Measurements from ENCODE around the gene RAB31.
"Not testable (repeated sequence)": the region's sequence is repeated elsewhere in the genome, so short reads cannot be mapped to it uniquely, and the experiment has no call there.

RAB31 gene

DNA sequence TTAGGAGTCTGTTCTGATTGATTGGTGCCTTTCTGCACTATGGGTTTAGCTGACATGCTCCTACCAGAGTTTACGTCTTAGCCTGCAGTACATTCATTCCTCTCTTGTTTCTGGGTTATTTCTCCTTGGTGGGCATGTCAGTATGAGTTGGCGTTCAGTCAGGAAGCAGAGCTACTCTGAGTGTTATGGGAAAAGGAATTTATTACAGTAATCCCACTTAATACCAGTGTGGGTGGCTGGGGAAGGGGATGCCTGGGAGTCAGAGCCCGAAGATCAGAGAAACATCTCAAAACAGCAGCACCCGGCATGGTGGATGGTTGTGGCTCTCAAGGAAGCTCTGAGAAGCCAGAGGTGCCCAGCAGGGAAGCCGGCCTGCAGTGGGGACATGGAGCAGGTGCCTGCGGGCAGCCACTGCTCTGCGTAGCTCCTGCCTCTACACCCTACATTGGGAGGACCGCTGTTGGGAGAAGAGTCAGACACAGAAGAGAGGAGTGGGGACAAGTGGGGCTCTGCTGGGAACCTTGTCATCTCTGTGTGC is 48.9 kb downstream of the RAB31 start:
- H3K36me3 Mint-ChIP-seq (ENCODE audit: low read depth), result peaks cover 40% of the 10 kb centered on the region
- intact Hi-C loops (cut with micrococcal nuclease), result no loop called here
- no peaks in the 10 kb centered on the region for H3K27me3 Mint-ChIP-seq
- peaks cover 86% of the 10 kb centered on the region for H3K4me1 Mint-ChIP-seq (ENCODE audit: low read depth)
- H3K4me3 Mint-ChIP-seq, result no peak overlapping the region
- H3K27ac Mint-ChIP-seq, result peak overlapping the region; percentile 97
- no peaks in the 10 kb centered on the region for H3K9me3 Mint-ChIP-seq

DNA sequence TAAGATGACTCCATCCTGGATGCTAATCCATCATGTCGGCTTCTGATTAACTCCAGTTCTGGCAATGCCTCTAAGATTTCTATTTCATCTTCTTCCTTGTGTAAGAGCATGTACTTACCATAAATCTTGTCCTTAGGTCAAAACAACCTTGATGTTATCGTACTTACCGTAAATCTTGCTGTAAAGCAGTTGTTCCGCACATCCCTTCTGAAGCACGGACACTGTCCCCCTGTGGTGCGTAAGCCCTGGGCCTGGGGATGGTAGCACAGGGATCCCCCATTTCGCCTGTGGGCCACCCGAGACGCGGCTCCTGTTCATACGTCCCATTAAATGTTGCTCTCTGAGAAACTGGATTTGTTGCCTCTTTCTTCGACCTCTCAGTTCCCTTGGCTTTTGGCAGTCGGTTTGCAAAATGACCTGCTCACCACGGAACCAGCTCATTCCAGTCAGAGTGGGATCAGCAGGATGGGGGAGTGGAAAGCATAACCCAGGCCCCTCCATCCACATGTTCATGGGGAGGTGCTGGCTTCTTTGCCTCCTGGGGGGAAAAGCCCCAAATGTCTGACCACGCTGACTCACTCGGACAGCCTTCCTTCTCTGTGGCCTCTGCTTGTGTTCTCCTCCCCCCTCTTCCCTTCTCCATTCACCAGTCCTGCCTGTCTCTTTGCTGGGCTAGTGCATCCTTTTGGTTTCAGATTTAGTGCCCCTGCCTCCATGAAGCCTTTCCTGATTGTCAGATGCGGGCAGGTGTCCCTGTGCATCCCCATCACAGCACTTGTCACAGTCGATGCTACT is 49.9 kb downstream of the RAB31 start:
- H3K4me3 Mint-ChIP-seq, result peak overlapping the region; percentile 11
- no peaks in the 10 kb centered on the region for H3K27me3 Mint-ChIP-seq
- peaks cover 94% of the 10 kb centered on the region for H3K4me1 Mint-ChIP-seq (ENCODE audit: low read depth)
- peaks cover 45% of the 10 kb centered on the region for H3K36me3 Mint-ChIP-seq (ENCODE audit: low read depth)
- intact Hi-C loops (cut with micrococcal nuclease), result no loop called here
- peak overlapping the region; percentile 97 for H3K27ac Mint-ChIP-seq
- H3K9me3 Mint-ChIP-seq, result no peaks in the 10 kb centered on the region

DNA sequence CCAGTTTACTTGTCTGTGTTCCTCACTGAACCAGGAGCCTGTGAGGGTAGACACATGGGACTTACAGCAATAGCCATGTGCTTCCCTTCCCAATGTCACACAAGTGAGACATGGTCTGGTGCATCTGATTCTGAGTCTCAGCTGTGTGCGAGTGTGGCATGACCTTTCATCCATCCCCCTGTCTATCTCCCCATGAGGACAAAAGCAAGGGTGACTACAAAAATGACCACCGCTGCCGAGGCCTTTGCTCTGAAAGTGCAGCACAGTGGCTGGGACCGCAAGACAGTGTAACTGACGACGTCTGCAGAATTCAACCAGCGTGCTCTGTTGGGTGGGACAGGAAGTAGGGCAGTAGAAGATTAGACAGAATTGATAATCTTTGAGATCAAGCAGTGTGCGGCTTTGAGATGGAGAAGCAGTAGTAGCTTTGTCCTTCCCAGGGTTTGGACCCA is 50.5 kb downstream of the RAB31 start:
- Mint-ChIP-seq H3K27me3 (no peaks in the 10 kb centered on the region), H3K4me1 (ENCODE audit: low read depth) (peaks cover 91% of the 10 kb centered on the region), H3K9me3 (no peaks in the 10 kb centered on the region), H3K4me3 (peak overlapping the region; percentile 7), H3K36me3 (ENCODE audit: low read depth) (peaks cover 46% of the 10 kb centered on the region), H3K27ac (peak overlapping the region; percentile 97)
- intact Hi-C loops (cut with micrococcal nuclease), result no loop called here

- H3K27me3 Mint-ChIP-seq, result no peaks in the 10 kb centered on the region
- intact Hi-C loops (cut with micrococcal nuclease), result no loop called here
- H3K9me3 Mint-ChIP-seq, result no peaks in the 10 kb centered on the region
- peaks cover 50% of the 10 kb centered on the region for H3K36me3 Mint-ChIP-seq (ENCODE audit: low read depth)
- peak overlapping the region; percentile 97 for H3K27ac Mint-ChIP-seq
- peak overlapping the region; percentile 4 for H3K4me3 Mint-ChIP-seq
- H3K4me1 Mint-ChIP-seq (ENCODE audit: low read depth), result peaks cover 96% of the 10 kb centered on the region
Observed at GRCh38 chr18:9760641-9761040, 52.5 kb downstream of the RAB31 start.

DNA sequence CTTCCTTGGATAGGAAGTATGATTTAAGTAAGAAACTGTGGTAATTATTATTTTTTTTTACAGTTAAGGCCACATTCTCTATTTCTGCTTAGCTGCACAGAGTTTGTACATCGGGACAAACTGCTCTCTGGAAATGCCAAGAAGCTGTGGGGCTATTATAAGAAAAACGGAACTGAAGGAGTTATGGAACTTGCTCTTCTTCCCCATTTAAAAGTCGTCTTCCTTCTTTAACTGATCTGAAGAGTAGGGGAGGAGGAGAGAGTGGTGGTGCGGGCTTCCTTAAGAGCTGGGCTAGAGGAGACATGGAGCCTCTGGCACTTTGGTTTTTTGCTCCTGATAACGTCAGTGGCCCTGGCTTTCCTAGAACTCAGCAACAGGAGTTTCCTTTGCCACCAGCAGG is 54.4 kb downstream of the RAB31 start:
- H3K27ac Mint-ChIP-seq, result peak overlapping the region; percentile 97
- no peaks in the 10 kb centered on the region for H3K9me3 Mint-ChIP-seq
- peaks cover 96% of the 10 kb centered on the region for H3K4me1 Mint-ChIP-seq (ENCODE audit: low read depth)
- H3K4me3 Mint-ChIP-seq, result peak overlapping the region; percentile 62
- H3K36me3 Mint-ChIP-seq (ENCODE audit: low read depth), result peaks cover 53% of the 10 kb centered on the region
- intact Hi-C loops (cut with micrococcal nuclease), result no loop called here
- no peaks in the 10 kb centered on the region for H3K27me3 Mint-ChIP-seq

DNA sequence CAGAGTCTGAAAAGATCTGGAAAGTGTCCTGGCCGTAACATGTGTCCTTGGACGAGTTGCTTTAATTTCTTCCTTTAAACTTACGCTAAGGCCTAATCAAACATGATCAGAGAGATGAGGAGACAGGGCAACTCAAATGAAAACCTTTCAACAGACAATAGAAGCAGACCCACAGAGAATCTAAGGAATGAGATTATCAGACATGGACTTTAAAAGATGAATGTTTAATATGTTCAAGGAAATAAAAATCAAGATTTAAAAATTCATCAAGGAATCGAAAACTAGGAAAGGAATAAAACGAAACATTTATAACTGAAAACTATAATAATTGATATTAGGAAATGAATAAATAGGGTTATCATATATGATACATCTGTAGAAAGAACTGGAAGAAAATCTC is 55.1 kb downstream of the RAB31 start:
- peaks cover 96% of the 10 kb centered on the region for H3K4me1 Mint-ChIP-seq (ENCODE audit: low read depth)
- H3K9me3 Mint-ChIP-seq, result no peaks in the 10 kb centered on the region
- intact Hi-C loops (cut with micrococcal nuclease), result no loop called here
- no peak overlapping the region for H3K4me3 Mint-ChIP-seq
- peak overlapping the region; percentile 97 for H3K27ac Mint-ChIP-seq
- H3K36me3 Mint-ChIP-seq (ENCODE audit: low read depth), result peaks cover 53% of the 10 kb centered on the region
- no peaks in the 10 kb centered on the region for H3K27me3 Mint-ChIP-seq

DNA sequence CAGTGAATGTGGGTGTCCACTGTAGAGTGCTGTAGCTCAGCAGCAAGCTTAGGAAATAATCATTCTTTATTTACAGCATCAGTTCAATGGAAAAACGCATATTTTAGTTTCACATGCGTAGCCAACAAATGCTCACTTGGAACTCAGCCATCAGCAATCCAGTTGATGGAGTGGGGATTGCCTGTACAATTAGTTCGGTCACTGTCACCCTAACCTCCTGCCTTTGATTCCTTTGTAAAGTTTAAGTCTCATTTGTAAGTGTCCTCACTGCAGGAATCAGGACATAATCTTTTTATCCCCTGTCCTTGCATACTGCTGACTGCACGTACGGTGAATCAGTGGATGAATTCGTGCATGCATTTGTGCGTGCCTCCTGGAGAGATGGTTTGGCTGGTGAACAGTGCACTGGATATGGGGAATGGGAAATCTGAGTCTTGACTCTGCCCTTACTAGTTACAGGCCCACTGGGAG is 55.9 kb downstream of the RAB31 start:
- intact Hi-C loops (cut with micrococcal nuclease), result no loop called here
- peak overlapping the region; percentile 97 for H3K27ac Mint-ChIP-seq
- no peak overlapping the region for H3K4me3 Mint-ChIP-seq
- no peaks in the 10 kb centered on the region for H3K9me3 Mint-ChIP-seq
- no peaks in the 10 kb centered on the region for H3K27me3 Mint-ChIP-seq
- H3K36me3 Mint-ChIP-seq (ENCODE audit: low read depth), result peaks cover 50% of the 10 kb centered on the region
- peaks cover 96% of the 10 kb centered on the region for H3K4me1 Mint-ChIP-seq (ENCODE audit: low read depth)

- intact Hi-C loops (cut with micrococcal nuclease), result no loop called here
- no peaks in the 10 kb centered on the region for H3K27me3 Mint-ChIP-seq
Observed at GRCh38 chr18:9765501-9765900, 57.4 kb downstream of the RAB31 start.

GRCh38 chr18:9766076-9766481 is 58.0 kb downstream of the RAB31 start:
- Mint-ChIP-seq H3K9me3 (no peaks in the 10 kb centered on the region), H3K4me3 (peak overlapping the region; percentile 61), H3K27me3 (no peaks in the 10 kb centered on the region), H3K4me1 (ENCODE audit: low read depth) (peaks cover 96% of the 10 kb centered on the region), H3K27ac (peak overlapping the region; percentile 90), H3K36me3 (ENCODE audit: low read depth) (peaks cover 48% of the 10 kb centered on the region)
- intact Hi-C loops (cut with micrococcal nuclease), result no loop called here

More at GRCh38 chr18:9765501-9765900, 57.4 kb downstream of the RAB31 start:
- Mint-ChIP-seq H3K27ac (peak overlapping the region; percentile 90), H3K4me1 (ENCODE audit: low read depth) (peaks cover 96% of the 10 kb centered on the region), H3K36me3 (ENCODE audit: low read depth) (peaks cover 48% of the 10 kb centered on the region), H3K4me3 (peak overlapping the region; percentile 24), H3K9me3 (no peaks in the 10 kb centered on the region)

DNA sequence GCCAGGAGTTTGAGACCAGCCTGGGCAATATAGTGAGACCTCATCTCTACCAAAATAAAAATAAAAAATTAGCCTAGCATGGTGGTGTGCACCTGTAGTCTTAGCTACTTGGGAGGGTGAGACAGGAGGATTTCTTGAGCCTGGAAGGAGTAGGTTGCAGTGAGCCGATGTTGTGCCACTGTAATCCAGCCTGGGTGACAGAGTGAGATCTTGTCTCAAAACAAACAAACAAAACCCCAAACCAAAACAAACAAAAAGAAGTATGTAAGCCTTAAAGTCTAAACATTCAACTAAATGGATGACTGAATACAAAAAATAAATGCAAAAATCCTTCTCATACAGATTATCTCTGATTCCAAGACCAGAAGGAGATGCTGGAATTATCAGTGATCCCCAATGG is 58.6 kb downstream of the RAB31 start:
- intact Hi-C loops (cut with micrococcal nuclease), result no loop called here
- H3K4me1 Mint-ChIP-seq (ENCODE audit: low read depth), result peaks cover 97% of the 10 kb centered on the region
- peaks cover 48% of the 10 kb centered on the region for H3K36me3 Mint-ChIP-seq (ENCODE audit: low read depth)
- no peaks in the 10 kb centered on the region for H3K27me3 Mint-ChIP-seq
- H3K4me3 Mint-ChIP-seq, result peak overlapping the region; percentile 48
- H3K27ac Mint-ChIP-seq, result peak overlapping the region; percentile 90
- H3K9me3 Mint-ChIP-seq, result no peaks in the 10 kb centered on the region

DNA sequence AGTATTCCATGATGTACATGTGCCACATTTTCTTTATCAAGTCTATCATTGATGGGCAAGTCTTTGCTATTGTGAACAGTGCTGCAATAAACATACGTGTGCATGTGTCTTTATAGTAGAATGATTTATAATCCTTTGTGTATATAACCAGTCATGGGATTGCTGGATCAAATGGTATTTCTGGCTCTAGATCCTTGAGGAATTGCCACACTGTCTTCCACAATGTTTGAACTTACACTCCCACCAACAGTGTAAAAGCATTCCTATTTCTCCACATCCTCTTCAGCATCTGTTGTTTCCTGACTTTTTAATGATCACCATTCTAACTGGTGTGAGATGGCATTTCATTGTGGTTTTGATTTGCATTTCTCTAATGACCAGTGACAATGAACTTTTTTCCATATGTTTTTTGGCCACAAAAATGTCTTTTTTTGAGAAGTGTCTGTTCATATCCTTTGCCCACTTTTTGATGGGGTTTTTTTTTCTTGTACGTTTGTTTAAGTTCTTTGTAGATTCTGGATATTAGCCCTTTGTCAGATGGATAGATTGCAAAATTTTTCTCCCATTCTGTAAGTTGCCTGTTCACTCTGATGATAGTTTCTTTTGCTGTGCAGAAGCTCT is 60.1 kb downstream of the RAB31 start:
- H3K9me3 Mint-ChIP-seq; H3K27me3 Mint-ChIP-seq; intact Hi-C loops (cut with micrococcal nuclease); H3K4me3 Mint-ChIP-seq: not testable (repeated sequence)
- peaks cover 51% of the 10 kb centered on the region for H3K36me3 Mint-ChIP-seq (ENCODE audit: low read depth)
- peaks cover 97% of the 10 kb centered on the region for H3K4me1 Mint-ChIP-seq (ENCODE audit: low read depth)
- peak overlapping the region; percentile 22 for H3K27ac Mint-ChIP-seq

DNA sequence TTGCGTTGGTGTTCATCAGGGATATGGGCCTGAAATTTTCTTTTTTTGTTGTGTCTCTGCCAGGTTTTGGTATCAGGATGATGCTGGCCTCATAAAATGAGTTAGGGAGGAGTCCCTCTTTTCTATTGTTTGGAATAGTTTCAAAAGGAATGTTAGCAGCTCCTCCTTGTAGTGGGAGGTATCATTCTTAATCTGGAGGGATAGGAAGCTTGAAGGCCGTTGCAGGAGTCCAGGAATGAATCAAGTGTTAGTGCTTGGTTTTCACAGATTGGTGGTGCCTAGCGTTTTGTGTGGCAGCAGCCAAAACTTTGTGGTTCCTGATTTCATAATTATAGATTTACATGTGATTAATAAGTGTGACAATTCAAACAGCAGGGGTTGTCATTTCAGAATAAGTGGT is 62.0 kb downstream of the RAB31 start:
- H3K36me3 Mint-ChIP-seq (ENCODE audit: low read depth), result peaks cover 41% of the 10 kb centered on the region
- peaks cover 99% of the 10 kb centered on the region for H3K4me1 Mint-ChIP-seq (ENCODE audit: low read depth)
- H3K4me3 Mint-ChIP-seq, H3K27me3 Mint-ChIP-seq, H3K9me3 Mint-ChIP-seq: not testable (repeated sequence)
- H3K27ac Mint-ChIP-seq, result peak overlapping the region; percentile 93
- intact Hi-C loops (cut with micrococcal nuclease), result loop anchor here (5.0 kb wide), 1 partner anchor 153 kb away; no protein-coding TSS in a partner anchor

DNA sequence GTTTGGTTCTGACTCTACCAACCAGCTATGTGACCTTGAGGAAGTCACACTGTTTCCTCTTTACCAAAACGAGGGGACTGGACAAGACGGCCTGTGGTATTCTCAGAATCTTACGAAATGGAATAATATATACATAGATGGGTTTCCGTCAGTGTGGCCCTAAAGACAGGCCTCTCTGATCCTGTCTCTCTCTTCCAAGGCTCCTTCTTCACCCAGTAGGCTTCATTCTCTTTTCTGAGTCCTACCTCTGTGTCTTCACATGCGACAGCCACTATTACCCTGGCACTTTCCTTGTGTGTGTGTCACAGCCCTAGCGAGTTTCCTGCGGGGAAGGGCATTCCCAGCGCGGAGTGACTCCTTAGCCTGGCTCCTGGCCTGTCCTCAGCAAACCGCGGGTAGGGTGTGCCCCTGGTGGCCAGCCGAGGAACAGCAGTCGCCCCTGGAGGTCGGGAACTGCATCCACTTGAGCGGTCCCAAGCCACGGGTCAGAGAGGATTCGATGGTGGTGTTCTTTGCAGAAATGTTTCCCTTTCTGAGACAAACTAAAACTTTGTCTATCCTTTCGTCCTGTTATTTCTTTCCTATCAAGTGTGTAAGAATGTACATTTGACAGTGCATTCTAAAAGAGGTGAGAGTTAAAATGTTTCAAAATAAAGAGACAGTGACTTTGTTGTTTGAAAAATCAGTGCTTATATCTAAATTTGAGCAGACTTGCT is 63.3 kb downstream of the RAB31 start:
- H3K4me3 Mint-ChIP-seq, result peak overlapping the region; percentile 65
- intact Hi-C loops (cut with micrococcal nuclease), result loop anchor here (1.0 to 5.0 kb wide), 2 partner anchors 62 to 154 kb away; no protein-coding TSS in a partner anchor
- H3K27me3 Mint-ChIP-seq, result no peaks in the 10 kb centered on the region
- H3K4me1 Mint-ChIP-seq (ENCODE audit: low read depth), result peaks cover 99% of the 10 kb centered on the region
- peak overlapping the region; percentile 93 for H3K27ac Mint-ChIP-seq
- H3K9me3 Mint-ChIP-seq, result no peaks in the 10 kb centered on the region
- H3K36me3 Mint-ChIP-seq (ENCODE audit: low read depth), result peaks cover 53% of the 10 kb centered on the region

Data from dendritic cell treated with granulocyte-macrophage colony-stimulating factor and Interleukin-4, amounts not matched to agents 40 ng/mL and 50 ng/mL, for 4 days (primary cell).